IMR-90 (cell line): ENCODE measurements around the gene DYSF. TPM values are rescaled to one million over a fixed set of nuclear protein-coding genes. Genes with fewer than 3 reads are reported as not detected.

Source experiments
- ATAC-seq: fragments of 200-7000 bp; cut with Tn5 transposase; 2 replicates; pipeline ENCODE4 v1.9.1; 2020; ENCODE audit warnings: low read depth, mild to moderate bottlenecking, moderate library complexity
- BruUV-seq: library from RNA; stranded (reverse); fragments of 400-500 nt; replicated peaks from 2 replicates; lab custom pipeline; 2021; lab: Mats Ljungman, UMichigan
- CTCF ChIA-PET: fragments of 300-600 bp; formaldehyde crosslinking; extraction: SDS; loops from one replicate; lab custom pipeline; 2021; ENCODE audit warnings: antibody characterized with exemption; lab: Yijun Ruan, JAX
- POLR2A ChIA-PET: fragments of 300-600 bp; sonication (Branson Sonifier 250); formaldehyde crosslinking; loops from one replicate; lab custom pipeline; 2022; ENCODE audit warnings: antibody characterized with exemption; ENCODE audit not compliant: unreplicated experiment; lab: Charles Lee
- DNase-seq: peaks from one replicate; pipeline ENCODE4 v3.0.0; 2013
- H2AFZ ChIP-seq: replicated peaks from 2 replicates; pipeline ENCODE3; 2013; ENCODE audit warnings: low read length, mild to moderate bottlenecking; ENCODE audit not compliant: poor library complexity
- H2AK5ac ChIP-seq: 2 replicates; pipeline ENCODE4 v1.6.1; 2013; ENCODE audit warnings: low read depth, low read length, inconsistent platforms
- H2AK9ac ChIP-seq: replicated peaks from 2 replicates; pipeline ENCODE3; 2013; ENCODE audit warnings: mild to moderate bottlenecking, low read depth, low read length, moderate library complexity; ENCODE audit not compliant: poor library complexity
- H2BK120ac ChIP-seq: 2 replicates; pipeline ENCODE4 v1.6.1; 2013; ENCODE audit warnings: low read depth, low read length, inconsistent platforms
- H2BK15ac ChIP-seq: 3 replicates; pipeline ENCODE4 v1.6.1; 2013; ENCODE audit warnings: low read depth, low read length, inconsistent platforms
- H2BK20ac ChIP-seq: 2 replicates; pipeline ENCODE4 v1.6.1; 2013; ENCODE audit warnings: low read depth, mild to moderate bottlenecking, inconsistent platforms, low read length, moderate library complexity
- H2BK5ac ChIP-seq: 2 replicates; pipeline ENCODE4 v1.6.1; 2013; ENCODE audit warnings: mild to moderate bottlenecking, low read depth, low read length, inconsistent platforms; ENCODE audit not compliant: poor library complexity, severe bottlenecking
- H3K14ac ChIP-seq: replicated peaks from 2 replicates; pipeline ENCODE4 v1.6.1; 2013; ENCODE audit warnings: low read depth, low read length, inconsistent platforms
- H3K18ac ChIP-seq: 2 replicates; pipeline ENCODE4 v1.6.1; 2013; ENCODE audit warnings: low read depth, low read length, control low read depth
- H3K23ac ChIP-seq: 2 replicates; pipeline ENCODE4 v1.6.1; 2013; ENCODE audit warnings: low read depth, low read length, inconsistent platforms
- H3K27ac ChIP-seq: 2 replicates; pipeline ENCODE4 v1.5.1; 2013; ENCODE audit warnings: mild to moderate bottlenecking, control low read depth, low read length; ENCODE audit not compliant: insufficient read depth
- H3K27me3 ChIP-seq: 2 replicates; pipeline ENCODE4 v1.6.1; 2013; ENCODE audit warnings: low read length; ENCODE audit not compliant: control insufficient read depth, insufficient read depth
- H3K36me3 ChIP-seq: 2 replicates; pipeline ENCODE4 v1.6.1; 2013; ENCODE audit warnings: low read length, mixed read lengths; ENCODE audit not compliant: control insufficient read depth, insufficient read depth
- H3K4ac ChIP-seq: 2 replicates; pipeline ENCODE4 v1.6.1; 2013; ENCODE audit warnings: low read depth, low read length, inconsistent platforms
- H3K4me1 ChIP-seq: 2 replicates; pipeline ENCODE4 v1.6.1; 2013; ENCODE audit warnings: low read length, mixed read lengths; ENCODE audit not compliant: control insufficient read depth, insufficient read depth
- H3K4me2 ChIP-seq: 2 replicates; pipeline ENCODE4 v1.6.1; 2013; ENCODE audit warnings: low read depth, mild to moderate bottlenecking, control low read depth, low read length, moderate library complexity
- H3K4me3 ChIP-seq: 2 replicates; pipeline ENCODE4 v1.5.1; 2013; ENCODE audit warnings: low read depth, mild to moderate bottlenecking, control low read depth, low read length, moderate library complexity; ENCODE audit not compliant: insufficient read depth
- H3K56ac ChIP-seq: 2 replicates; pipeline ENCODE4 v1.6.1; 2013; ENCODE audit warnings: low read length, inconsistent platforms; ENCODE audit not compliant: insufficient read depth; ENCODE audit errors: extremely low read depth
- H3K79me1 ChIP-seq, 2 experiments: 2 replicates each; pipeline ENCODE4 v1.6.1; 2013; ENCODE audit warnings: low read length in 2 of 2, inconsistent platforms in 1 of 2, low read depth in 1 of 2
- H3K9ac ChIP-seq: 2 replicates; pipeline ENCODE4 v1.6.1; 2013; ENCODE audit warnings: low read depth, low read length, control low read depth
- H3K9me1 ChIP-seq: 2 replicates; pipeline ENCODE4 v1.6.1; 2013; ENCODE audit warnings: low read length, inconsistent platforms; ENCODE audit not compliant: insufficient read depth
- H3K9me3 ChIP-seq: 2 replicates; pipeline ENCODE4 v1.6.1; 2013; ENCODE audit warnings: low read length; ENCODE audit not compliant: control insufficient read depth, insufficient read depth
- H4K20me1 ChIP-seq: 2 replicates; pipeline ENCODE4 v1.6.1; 2013; ENCODE audit warnings: low read length, inconsistent platforms; ENCODE audit not compliant: insufficient read depth
- H4K5ac ChIP-seq: 2 replicates; pipeline ENCODE4 v1.6.1; 2013; ENCODE audit warnings: mild to moderate bottlenecking, low read depth, low read length, control low read depth
- H4K8ac ChIP-seq, 2 experiments: 2 replicates each; pipeline ENCODE4 v1.6.1; 2013; ENCODE audit warnings: low read depth in 2 of 2, low read length in 2 of 2, control low read depth in 1 of 2, inconsistent platforms in 1 of 2
- H4K91ac ChIP-seq: 2 replicates; pipeline ENCODE4 v1.6.1; 2013; ENCODE audit warnings: low read depth, low read length, inconsistent platforms; ENCODE audit not compliant: insufficient read depth
- MXI1 ChIP-seq: IDR thresholded peaks from 2 replicates; pipeline ENCODE4 v1.6.1; 2012; ENCODE audit warnings: low read depth, mild to moderate bottlenecking, low read length, moderate library complexity, borderline replicate concordance
- WGBS, 2 experiments: methylation state at CpG; one replicate each; pipeline versions ENCODE4 v1.1.5 to v1.1.7; 2013; ENCODE audit warnings: missing lambda C conversion rate in 2 of 2; ENCODE audit not compliant: insufficient read length in 1 of 2; ENCODE audit errors: extremely low coverage in 2 of 2; 5-methylcytosine and 5-hydroxymethylcytosine counted together
- dilution Hi-C: fragments of 300-500 bp; cut with HindIII; formaldehyde crosslinking; loops from one replicate; pipeline ENCODE4 v1.14.3; 2018; ENCODE audit warnings: low sequenced_read_pairs; ENCODE audit not compliant: unreplicated experiment
- in situ Hi-C: fragments of 300-500 bp; cut with MboI; formaldehyde crosslinking; loops from 3 replicates; pipeline ENCODE4 v1.14.3; 2019; ENCODE audit warnings: low sequenced_read_pairs, inconsistent platforms, mixed read lengths
- intact Hi-C: fragments of 100-400 bp; cut with micrococcal nuclease; formaldehyde crosslinking; loops from 2 replicates; pipeline ENCODE4 v1.10.0; 2022
- polyA plus RNA-seq, 3 experiments: library from polyadenylated mRNA; depleted of rRNA; stranded (reverse); fragments of >200 nt; gene quantifications; 2 replicates each; pipeline ENCODE4 v1.2.3, GENCODE V29; 2012; ENCODE audit warnings: low replicate concordance in 1 of 3
- total RNA-seq: library from RNA; depleted of rRNA; stranded (reverse); fragments of >200 nt; gene quantifications from 2 replicates; pipeline ENCODE4 v1.2.3, GENCODE V29; 2012

Gene DYSF
- total and polyA plus RNA-seq, 2 of the 4 experiments (the other 2 are of a cell fraction) = 0.09 to 0.18 TPM

GRCh38 chr2:71417300-71418202 lies 35.8 kb upstream of the DYSF start:
- Histone ChIP-seq H2BK15ac (no peak overlapping the region), H3K18ac (no peak overlapping the region), H3K79me1 (no peaks in the 10 kb centered on the region; a peak in 4 of 4 replicates), H3K23ac (no peak overlapping the region), H3K4me1 (no peaks in the 10 kb centered on the region; the same call in 1 of the 2 replicates), H3K4ac (no peak overlapping the region), H4K91ac (no peak overlapping the region), H2AK5ac (no peak overlapping the region), H2BK120ac (no peak overlapping the region), H3K27me3 (no peaks in the 10 kb centered on the region), H3K56ac (no peak overlapping the region), H4K5ac (no peak overlapping the region), H3K36me3 (no peaks in the 10 kb centered on the region), H3K27ac (no peak overlapping the region), H4K8ac (no peak overlapping the region), H2BK20ac (no peak overlapping the region), H3K9me3 (no peaks in the 10 kb centered on the region), H3K14ac (no peak overlapping the region), H3K4me2 (no peak overlapping the region), H2BK5ac (no peak overlapping the region), H2AFZ (no peak overlapping the region), H4K20me1 (no peaks in the 10 kb centered on the region), H3K9ac (no peak overlapping the region), H2AK9ac (no peak overlapping the region), H3K9me1 (no peaks in the 10 kb centered on the region), H3K4me3 (no peak overlapping the region)
- BruUV-seq = no TSS peak
- no CpG with 5 or more reads among the region's 16 CpGs for WGBS, 2 experiments
- CTCF ChIA-PET = no interaction called here
- POLR2A ChIA-PET = no interaction called here
- no peak for TF ChIP-seq MXI1
- in situ Hi-C loops (no loop called here), intact Hi-C loops (no loop called here), dilution Hi-C loops (no loop called here)
- DNase-seq (no peak), ATAC-seq (no peak)
